A673 (cell line): ENCODE results near the gene GRM3.

Experiments
- EZH2 ChIP-seq: fragments of 200-600 bp; sonication (generic); IDR thresholded peaks from 2 replicates; pipeline ENCODE4 v1.6.1; 2017; ENCODE audit warnings: borderline replicate concordance, low read depth, mild to moderate bottlenecking, mixed read lengths, antibody characterized with exemption, low read length; ENCODE audit not compliant: poor library complexity, severe bottlenecking
- TF ChIP-seq, protein P1 (sequence below): fragments of 300-800, 200-600 bp; sonication (generic); conservative IDR thresholded peaks from 2 replicates; pipeline ENCODE4 v1.5.1; 2017; ENCODE audit warnings: low read depth, mild to moderate bottlenecking, antibody characterized with exemption, low read length, moderate library complexity, mixed read lengths

DNA sequence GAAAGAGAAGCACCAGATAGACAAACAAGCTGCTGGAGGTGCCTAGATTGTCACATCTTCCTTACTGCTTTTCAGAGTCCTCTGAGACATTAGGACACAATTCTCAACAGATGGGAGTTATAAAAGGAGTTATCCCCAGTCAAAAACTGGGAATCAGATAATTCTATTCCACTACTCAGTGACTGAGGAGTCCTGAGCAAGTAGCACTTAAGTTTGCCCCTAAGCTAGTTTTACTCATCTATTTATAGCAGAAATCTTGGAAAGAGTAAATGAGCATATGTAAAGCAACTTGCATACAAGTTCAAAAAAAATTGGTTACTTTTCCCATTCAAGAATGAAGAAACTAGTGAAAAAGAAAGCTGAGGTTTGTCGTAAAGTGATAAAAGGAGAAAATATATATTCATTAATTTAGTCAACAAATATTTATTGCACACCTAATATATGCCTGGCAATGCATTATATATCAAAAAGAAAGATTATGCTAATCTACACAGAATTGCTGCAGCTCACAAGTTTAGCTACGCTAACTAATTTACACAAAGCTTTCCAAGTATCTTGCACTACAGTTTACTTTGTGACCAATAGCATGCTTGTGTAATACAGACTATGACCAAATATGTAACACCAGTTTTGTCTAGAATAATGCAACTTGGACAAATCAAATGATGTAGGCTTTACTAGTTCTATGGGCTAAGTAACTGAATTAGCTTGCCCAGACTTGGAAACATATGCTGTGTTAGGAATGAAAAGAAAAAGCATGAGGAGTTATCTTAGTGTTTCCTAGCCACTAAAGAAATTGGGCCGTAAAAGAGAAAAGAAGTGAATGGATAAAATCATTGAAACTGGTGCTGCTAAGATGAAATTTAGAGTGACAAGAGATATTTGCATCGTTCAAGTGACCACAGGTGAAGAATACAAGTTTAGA, 106.3 kb downstream of the GRM3 start:
- TF ChIP-seq, protein P1, sequence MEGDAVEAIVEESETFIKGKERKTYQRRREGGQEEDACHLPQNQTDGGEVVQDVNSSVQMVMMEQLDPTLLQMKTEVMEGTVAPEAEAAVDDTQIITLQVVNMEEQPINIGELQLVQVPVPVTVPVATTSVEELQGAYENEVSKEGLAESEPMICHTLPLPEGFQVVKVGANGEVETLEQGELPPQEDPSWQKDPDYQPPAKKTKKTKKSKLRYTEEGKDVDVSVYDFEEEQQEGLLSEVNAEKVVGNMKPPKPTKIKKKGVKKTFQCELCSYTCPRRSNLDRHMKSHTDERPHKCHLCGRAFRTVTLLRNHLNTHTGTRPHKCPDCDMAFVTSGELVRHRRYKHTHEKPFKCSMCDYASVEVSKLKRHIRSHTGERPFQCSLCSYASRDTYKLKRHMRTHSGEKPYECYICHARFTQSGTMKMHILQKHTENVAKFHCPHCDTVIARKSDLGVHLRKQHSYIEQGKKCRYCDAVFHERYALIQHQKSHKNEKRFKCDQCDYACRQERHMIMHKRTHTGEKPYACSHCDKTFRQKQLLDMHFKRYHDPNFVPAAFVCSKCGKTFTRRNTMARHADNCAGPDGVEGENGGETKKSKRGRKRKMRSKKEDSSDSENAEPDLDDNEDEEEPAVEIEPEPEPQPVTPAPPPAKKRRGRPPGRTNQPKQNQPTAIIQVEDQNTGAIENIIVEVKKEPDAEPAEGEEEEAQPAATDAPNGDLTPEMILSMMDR, result no peak
- TF ChIP-seq EZH2, result no peak
